Measurements from ENCODE around the gene CPNE5.

The CPNE5 gene

DNA sequence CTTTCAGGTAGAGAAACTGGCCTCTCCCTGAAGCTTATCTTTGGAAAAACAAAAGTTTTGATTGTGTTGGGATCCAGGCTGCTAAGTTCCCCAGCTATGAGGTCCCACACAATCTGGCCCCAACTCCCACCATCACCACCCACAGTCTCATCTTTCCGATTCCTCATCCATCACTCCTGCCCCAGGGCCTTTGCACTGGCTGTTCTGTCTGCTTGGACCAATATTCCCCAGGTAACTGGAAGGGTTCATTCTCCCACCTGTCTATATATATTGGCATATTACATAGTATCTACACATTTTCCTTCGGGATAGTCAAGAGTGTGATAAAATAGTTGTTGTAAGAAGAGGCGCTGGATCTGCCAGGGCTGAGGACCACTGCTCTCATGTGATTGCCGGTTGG is 52.0 kb downstream of the CPNE5 start:
- DNase-seq, result no peak

DNA sequence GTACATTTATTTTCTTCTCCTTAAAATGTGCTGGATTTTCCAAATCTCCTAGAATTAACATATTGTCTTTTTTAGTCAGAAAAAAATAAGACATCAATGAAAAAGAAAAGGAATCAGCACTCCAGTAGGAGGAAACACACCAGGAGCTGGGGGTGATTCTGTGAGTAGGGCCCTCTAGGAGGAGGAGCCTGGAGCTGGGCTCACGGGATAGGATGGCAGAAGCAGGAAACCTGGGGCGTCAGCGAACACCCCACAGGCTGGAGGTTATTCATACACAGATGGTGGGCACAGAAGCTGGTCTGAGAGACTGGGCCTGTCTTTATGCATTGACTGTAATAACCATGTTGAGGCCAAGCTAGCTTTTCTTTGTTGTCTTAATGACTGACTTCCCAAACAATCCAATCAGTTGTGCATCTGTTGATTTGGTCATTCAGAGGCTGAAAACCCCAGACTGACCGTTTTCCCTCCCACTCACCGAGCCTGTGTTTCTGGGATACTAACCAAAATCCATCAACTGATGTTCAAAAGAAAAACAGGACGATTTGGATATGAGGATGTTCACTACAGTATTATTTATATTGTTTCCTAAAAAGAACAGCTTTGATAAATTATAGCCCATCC is 53.1 kb downstream of the CPNE5 start:
- DNase-seq, result no peak

DNA sequence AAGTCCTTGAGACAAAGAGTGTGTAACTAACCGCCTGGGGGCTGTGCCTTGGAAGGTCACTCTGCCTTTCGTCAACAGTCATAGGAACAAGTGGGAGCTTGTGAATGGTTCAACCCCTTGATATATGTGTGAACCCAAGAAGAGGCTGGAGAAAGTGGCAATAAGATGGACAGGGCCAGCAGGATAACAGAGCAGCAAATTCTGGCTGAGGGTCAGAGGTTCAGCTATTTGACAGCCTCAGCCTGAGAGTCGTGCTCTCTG is 54.9 kb downstream of the CPNE5 start:
- DNase-seq, result no peak

DNA sequence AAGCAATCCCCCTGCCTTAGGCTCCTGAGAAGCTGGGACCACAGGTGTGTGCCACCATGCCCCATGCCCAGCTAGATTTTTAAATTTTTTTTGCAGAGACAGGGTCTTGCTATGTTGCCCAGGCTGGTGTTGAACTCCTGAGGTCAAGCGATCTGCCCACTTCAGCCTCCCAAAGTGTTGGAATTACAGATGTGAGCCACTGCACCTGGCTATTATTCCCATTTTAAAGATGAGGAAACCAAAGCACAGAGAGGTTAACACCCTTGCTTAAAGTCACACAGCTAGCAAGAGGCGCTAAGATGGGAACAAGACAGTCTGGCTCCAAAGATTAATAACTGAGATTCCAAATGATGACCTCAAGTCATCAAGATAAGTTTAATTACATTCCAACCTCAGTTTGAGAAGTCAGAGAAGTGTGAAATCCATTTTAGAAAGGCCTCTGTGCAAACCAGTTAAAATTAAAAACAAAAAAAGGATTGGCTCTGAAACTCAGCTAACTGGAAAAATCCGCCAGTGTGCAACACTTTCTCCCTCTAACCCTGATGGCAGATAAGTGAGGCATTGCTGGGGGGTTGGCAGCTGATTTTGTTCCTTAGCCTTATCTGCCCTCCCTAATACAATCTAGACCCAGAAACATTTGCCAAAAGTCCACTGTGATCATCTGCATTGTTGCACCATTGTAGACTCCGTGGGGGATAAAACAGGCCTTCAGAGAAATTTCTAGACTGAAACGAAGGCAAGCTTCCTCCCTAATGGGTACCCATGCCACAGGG is 55.5 kb downstream of the CPNE5 start:
- no peak for DNase-seq

DNA sequence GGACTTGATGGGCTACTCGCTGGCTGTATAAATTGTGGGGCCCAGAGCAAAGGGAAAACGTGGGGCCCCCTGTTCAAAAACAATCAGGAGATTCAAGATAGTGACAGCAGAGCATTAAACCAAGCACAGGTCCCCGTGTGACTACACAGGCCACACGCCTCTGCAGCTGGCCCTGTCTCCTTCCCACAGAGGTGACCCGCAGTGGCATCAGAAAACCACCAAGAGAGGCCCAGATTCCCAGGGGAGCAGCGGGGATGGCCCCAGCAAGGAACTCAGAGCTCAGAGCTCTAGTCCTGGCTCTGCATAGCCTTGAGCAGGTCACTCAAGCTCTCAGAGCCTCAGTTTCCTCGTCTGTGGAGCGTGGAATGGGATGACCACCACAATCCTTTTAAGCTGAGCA is 57.6 kb downstream of the CPNE5 start:
- DNase-seq, result no peak

DNA sequence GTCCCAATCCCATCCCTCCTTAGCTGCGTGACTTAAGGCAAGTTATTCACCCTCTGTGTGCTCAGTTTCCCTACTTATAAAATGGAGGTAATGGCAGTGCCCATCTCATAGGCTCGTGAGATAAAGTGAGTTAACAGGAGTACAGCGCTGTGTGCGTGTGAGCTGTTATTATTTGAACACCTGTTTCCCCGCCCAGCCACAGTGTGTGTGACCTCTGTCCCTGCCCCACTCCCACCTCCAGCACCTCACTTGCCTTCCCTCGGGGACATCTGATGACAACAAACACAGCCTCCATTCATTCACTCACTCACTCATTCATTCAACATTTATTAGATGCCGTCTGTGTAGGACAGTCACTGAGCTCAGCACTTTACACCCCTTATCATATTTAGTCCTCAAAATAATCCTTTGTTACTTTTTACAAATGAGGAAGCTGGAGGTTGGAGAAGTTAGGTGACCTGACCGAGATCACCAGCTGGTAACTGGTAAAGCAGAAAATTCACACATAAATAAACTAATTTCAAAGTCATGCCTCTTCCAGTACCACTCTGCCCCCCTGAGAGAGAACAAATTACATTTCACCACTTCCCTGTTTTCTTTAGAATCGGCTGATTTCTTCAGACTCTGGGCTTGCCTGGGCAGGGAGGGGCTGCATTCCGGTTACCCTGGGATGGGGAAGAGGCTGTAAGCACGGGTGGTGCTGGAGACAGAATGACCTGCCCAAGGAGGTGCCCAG is 58.6 kb downstream of the CPNE5 start:
- DNase-seq, result no peak

DNA sequence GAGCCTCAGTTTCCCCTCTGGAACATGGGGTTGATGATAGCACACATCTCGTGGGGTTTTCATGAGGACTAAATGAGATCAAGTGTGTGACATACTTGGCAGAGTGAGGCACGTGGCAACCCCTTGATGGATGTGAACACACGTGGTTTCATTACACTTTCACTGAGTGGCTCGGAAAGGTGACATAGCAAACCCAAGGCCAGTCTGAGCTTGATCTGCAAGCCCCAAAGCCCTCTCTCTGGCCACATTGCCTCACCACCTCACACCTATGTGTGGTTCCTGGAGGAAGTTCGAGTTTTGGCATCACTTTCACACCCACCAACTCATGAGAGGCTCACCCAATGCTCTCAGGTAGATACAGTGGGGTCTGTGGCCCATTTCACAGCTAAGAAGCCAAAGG is 60.0 kb downstream of the CPNE5 start:
- DNase-seq, result peak; percentile 61

DNA sequence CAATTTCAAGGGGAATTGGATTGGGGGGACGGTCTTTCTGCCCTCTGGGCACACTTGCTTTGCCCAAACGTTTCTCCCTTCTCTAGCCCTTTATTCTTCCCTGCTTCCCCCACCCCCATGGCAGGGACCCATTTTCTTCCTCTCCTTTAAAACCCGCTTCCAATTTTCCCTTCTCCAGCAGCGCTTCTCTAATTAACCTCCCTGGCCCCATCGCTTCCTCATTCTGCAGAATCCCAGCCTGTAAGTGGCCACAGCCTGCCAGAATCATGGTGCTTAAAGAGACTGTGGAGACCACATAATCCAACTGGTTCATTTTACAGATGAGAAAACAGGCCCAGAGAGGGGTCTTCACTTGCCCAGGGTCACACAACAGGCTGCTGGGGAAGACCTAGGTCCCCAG is 61.4 kb downstream of the CPNE5 start:
- no peak for DNase-seq

DNA sequence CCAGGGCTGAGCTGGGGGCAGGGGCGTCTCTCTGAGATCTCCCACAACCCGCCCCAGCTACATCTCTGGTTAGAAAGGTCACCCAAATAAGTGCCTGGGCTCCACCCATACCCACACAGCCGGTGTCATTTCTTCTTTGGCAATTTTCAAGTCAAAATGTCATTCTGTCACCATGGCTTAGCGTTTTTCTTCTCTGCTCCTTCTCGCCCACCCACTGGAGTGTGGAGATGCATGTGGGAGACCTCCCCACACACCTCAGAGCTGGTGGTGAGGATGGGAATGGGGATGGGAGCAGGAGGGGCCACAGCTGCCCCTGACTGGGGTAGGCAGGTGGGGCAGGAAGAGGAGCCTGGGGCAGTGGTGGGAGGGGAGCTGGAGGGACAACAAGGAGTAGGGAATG is 63.1 kb downstream of the CPNE5 start:
- DNase-seq, result no peak

DNA sequence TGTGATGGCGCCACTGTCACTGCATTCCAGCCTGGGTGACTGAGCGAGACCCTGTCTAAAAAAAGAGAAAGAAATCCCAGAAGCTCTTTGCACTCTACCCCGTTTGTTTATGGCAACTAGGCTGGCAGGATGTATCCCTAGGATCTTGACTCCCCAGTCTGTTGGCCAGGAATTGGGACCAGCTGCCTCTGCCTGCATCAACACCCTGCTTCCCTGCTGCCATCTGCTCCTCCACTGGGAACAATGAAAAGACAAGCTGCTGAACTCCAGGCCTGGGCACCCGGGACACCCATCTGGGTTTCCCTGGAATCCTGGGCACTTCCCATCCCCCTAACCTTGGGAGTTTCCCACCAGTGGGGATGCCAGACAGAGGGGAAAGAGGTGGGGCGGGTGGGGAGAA is 64.9 kb downstream of the CPNE5 start:
- no peak for DNase-seq

DNA sequence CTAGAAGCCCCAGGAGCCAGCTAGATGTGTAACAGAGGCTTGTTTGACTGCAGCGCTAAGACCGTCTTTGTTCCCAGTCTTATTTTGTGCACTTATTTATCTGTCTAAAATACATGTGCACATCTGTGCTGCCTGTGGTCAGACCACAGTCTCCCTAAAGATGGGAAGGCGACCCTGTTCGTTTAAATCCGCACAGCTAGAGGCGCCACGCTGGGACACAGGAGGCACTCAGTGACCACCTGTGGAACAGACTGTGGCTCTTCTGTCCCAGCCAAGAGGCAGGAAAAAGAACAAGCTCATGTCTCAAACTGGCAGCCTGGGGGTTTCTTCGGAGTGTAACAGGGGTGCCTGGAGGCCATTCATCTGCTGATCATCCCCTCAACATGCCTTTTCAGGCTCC is 66.8 kb downstream of the CPNE5 start:
- DNase-seq, result no peak

DNA sequence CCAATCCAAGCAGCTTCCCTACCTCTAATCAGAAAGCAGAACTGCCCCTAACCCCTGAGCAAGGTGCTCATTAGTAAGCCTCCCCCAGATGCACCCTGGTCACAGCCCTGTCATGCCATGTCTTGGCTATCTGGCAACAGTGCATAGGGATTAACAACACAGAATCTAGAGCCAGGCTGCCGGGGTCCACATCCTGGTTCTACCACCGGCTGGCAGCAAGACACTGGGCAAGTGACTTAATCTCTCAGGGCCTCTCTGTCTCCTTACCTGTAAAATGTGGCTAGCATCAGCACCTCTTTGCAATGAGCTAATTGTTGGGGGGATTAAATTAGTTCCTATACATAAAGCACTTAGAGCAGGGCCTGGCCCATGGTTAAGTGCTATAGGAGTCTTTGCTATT is 68.1 kb downstream of the CPNE5 start:
- no peak for DNase-seq

DNA sequence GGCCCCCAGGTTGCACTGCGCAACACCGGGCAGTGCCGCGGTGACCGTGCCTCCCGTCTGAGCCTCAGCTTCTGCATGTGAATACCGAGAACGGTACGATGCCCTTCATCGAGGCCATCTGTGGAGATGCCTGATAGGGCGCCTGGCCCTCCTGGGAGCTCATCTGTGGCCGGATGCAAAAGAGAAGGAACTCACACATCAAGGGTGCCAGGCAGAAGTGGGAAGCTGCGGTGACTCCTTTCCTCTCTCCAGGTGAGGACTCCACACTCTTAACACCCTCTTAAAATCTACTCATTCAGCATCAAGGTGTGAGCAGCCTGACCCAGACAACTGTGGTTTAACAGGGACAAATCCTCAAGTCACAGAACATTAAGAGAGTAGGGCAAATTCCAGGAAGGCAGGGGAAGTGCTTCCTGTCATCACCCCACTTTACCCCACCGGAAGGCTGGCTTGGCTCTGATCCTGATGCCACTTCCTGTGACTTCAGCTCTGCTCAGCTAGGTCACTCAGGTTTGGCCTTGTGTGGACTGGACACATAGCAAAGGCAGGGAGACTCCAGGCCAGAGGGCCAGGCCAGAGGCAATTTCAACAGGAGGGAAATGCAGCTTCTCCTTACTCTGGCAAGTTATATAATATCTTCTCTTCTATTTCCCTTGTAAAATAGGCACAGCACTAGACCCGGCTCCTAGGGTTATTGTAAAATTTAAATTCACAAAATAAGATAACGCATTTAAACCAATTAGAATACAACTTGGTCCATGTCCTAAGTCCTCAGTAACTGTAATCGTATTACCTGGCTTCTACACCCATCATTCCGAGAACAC is 69.4 kb downstream of the CPNE5 start:
- DNase-seq, result no peak

DNA sequence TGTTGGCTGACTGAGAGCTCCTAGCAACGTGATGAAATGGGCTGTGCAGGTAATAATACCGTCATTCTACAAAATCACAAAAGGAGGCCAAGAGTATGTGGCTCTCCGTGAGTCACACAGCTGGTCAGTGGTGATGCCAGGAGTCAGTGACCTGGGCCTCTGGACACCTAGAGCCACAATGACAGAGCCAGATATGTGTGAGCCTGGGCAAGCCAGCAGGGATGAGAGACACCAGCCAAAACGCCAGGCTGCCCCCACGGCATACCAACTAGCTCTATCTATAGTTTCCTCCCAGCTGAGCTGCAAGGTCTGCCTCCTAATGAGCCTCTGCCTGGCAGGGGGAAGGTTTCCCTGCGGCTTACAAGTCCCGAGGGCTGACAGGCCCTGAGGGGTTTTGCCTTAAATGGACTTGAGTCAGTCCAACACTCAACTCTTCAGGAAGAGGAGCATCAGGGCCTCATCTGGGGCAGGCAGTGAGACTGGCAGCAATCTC is 70.0 kb downstream of the CPNE5 start:
- no peak for DNase-seq

DNA sequence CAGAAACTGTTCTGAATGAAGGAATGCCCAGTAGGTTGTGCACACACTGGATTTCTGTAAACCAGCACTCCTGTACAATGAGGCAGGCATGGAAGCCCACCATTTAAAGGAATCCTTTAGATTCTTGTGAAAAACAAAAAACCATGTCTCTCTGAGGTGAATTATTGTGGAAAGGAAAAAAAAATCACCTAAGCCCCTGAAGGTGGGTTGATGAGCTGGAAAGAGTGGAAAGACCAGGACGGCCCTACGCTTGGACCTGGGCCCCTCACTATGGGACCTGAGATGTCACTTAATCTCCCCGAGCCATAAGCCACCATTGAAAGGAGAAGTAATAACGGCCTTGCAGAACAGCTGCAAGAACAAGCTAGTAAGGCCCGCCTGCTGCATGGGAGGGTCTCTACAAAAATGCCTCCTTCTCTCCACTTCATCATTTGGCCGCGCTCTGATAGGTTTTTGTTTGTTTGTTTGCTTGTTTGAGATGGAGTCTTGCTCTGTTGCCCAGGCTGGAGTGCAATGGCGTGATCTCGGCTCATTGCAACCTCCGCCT is 72.8 kb downstream of the CPNE5 start:
- DNase-seq, result no peak

DNA sequence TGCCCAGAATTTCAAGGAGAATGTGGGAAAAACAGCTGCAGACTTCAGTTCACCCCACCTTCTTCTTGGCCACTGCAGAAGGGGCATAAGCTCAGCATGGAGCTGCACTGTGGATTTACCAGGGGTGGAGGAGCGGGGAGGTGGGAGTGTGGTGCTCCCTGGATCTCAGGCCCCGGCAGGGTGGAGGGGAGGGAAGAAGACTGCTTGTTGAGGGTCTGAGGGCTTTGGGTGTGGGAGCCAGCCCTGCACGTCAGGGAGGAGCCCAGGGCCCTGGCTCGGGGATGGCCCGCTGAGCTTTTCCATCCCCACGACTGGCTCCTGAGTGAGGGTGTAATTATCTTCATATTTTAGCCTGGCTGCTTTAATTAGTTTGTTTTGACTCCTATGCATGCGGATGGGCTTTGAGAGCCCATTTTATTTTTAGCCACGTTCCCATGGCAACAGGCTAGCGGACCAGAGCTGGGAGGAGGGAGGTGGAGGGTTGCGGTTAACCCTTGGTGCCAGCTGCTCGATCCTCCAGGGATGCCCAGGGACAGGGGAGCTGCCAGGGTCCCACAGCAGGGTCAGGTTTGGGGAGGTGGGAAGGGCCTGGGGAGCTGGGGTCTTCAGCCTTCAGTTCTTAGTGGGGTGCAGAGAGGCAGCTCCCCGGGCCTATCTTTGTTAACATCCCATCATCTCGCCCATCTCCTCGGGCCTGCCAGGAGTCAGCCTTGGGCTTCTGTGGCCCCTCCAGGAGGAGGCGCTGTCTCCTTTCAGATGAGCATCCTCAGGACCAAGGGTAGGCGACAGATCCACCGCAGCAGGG is 73.4 kb downstream of the CPNE5 start:
- DNase-seq, result peak; percentile 55

DNA sequence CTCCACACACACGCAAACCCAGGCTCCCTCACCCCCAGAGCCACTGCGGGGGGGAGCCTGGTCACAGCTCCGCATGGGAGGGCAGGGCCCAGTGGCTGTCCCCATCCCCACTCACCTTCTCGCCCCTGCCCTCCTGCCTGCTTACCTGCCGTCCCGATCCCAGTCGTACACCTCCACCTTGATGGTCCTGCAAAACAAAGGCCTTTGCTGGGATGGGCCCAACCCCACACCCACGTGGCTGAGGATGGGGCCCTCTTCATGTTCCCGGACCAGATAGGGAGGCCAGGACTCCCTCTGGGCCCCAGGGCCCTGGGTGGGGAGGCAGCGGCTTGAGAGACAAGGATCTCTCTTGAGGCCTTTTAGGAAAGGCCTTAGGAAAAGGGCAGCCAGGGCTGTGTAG is 74.1 kb downstream of the CPNE5 start:
- DNase-seq, result no peak

DNA sequence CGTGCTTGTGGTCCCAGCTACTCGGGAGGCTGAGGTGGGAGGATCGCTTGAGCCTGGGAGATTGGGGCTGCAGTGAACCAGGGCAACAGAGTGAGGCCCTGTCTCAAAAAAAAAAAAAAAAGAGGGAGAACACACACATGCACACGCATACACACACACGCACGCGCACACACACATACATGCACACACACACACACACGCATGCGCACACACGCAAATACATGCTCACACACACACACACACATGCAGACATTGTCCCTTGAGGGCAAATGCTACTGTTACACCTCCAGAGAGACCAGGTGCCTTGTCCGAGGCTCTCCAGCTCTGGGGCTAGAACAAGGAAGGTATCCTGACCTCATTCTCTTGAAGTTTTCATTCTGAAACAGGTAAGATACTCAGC is 77.1 kb downstream of the CPNE5 start:
- DNase-seq, result no peak

DNA sequence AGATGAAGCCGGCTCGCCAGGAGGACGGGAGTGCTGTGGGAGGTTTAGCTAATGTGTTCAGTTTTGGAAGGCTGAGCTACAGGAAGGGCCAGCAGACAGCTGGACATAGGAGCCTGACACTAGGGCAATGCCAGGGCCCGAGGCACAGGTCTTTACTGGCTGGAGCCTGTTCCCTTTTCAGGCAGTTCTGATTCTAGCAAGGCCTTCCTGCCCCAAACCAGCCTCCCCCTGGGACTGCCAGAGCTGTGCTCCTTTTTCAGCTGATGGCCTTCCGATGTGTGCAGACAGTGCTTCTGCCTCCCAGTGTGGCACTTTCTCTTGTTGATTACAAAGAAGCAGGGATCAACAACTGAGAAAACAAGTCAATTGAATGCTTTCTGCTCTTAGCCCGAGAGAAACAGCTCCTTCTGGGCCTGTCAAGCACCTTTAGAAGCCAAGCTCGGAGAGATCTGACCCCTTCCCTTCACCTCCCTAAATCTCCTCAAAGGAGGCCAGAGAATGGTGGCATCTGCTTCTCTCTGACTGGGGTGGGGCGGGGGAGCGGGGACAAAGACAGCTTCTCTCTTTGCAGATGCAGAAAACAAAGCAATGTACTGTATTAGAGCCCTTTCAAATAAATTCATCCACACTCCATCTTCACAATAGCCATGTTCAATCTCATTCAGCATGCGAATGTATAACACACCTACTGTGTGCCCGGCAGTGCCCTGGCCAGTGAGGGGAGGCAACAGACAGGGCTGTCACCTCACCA is 78.4 kb downstream of the CPNE5 start:
- DNase-seq, result no peak

DNA sequence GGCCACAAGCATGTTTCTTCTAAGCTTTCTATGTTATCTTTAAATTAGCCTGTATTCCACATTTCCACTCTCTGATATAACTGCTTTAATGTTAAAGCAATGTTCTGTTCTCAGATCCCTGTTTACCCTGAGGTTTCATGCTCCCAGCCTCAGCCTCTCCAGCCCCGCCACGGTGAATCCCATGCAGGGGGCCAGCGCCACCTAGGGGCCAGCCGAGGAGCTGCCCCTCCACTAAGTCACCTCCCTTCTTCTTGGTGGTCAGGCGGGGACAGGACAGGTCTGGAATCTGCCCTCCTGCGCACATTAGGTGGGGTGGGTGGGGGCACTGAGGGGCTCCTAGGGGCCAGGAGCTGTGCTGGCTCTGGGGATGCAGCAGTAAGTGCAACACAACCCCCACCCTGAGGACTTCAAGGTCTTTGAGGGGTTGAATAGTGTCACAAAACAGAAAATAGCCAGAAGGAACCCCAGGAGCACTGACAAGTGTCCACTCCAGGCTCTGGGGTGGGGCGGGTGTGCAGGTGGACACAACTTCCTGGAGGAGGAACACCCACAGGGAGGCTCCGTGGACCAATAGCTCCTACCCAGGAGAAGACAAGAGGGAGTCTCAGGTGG is 80.0 kb downstream of the CPNE5 start:
- peak; percentile 71 for DNase-seq

DNA sequence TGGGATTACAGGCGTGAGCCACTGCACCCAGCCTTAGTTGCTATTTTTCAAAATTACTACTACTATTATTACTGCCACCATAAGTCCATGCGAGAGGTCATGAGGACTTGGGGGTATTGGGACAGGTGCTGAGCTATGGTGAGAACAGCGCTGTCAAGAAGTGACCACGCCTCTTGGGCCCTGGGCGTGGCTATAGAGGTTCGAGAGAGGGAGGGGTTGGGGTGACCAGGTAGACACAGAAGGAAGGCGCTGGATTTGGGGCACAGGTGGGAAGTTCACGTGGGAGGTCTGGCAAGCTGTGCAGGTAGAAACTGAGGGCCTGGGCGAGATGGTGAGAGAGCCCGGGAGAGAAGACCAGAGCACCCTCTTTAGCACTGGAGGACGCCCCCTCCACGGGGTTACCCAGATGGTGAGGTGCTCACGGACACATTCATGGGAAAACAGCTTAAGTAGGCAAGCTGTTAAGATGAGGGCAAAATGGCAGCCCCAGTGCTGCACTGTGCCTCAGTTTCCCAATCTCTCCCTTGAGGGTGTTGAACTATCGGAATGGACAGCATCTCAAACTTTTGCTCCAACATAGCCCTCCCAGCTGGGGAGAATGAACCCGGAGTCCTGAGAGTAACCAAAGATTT is 80.6 kb downstream of the CPNE5 start:
- DNase-seq, result no peak

All from NK-92 treated with Interleukin-12 subunit alpha and Interleukin-12 subunit beta, amount 100 ng/mL, for 24 hours (cell line).